Measurements from ENCODE around the gene RAET1L. TPM values are rescaled to one million over a fixed set of nuclear protein-coding genes. Genes with fewer than 3 reads are reported as not detected.
"Not testable (repeated sequence)": the region's sequence is repeated elsewhere in the genome, so short reads cannot be mapped to it uniquely, and the experiment has no call there.

The RAET1L gene
- total RNA-seq, 4 donors from 2014 or later, result not detected

DNA sequence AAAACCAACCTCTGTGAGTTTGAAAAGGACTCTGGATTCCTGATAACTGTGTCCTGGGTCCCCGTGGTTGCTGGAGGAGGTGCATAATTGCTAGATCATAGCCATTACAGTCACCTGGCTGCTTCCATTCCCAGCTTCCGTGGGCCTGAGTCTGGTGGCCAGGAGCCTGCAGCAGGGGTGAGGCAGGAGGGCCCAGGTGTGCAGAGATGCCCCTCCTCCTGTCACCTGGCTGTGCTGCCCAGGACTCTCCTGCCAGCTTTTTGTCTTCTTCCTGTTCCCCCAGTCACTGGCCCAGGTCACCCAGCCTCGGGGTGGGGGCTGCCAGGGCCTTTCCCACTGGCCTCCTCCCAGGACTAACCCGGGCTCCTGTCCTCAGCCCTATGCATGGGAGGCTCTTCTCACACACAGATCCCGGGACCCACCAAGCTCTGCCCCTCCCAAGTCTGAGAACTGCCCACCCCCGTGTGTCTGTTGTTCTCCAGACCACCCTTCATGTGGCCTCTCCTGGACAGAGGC lies 30.0 kb downstream of the RAET1L start:
- intact Hi-C loops (cut with DNase I; ENCODE audit: low total_unique reads), result no loop called here
- H3K27me3 ChIP-seq, result peaks cover 97% of the 10 kb centered on the region

DNA sequence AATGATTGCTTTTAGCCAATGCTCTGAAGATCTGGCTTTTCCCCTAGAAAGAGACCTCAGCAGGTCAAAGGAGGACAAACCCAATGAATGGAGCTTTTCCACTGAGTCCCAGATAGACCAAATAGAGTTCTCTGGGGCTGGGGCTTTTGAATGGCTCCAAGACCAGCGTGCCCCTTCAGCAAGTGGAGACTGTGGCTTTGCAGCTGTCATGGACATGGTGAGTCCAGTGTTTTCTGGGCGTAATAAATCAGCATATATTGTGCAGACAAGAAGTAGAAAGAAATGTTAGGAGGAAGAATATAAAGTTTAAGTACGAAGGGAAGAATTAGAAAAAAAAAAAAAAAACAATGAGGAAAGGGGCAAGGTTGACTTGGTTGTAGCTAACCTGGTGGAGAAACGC lies 33.5 kb downstream of the RAET1L start:
- Histone ChIP-seq H3K27me3 (peaks cover 100% of the 10 kb centered on the region), H3K36me3 (no peaks in the 10 kb centered on the region), H3K9me3 (peaks cover 0 to 10% of the 10 kb centered on the region in 2 donors), H3K27ac (no peak overlapping the region), H3K4me1 (peaks cover 10 to 21% (median 14%) of the 10 kb centered on the region in 4 donors), H3K4me3 (no peak overlapping the region)
- DNase-seq, result no peak
- in situ Hi-C loops (cut with MboI; ENCODE audit: low pct_ligation_motif_present in 1 of 4, low pct_unique_long_range_greater_than_20kb in 1 of 4, low sequenced_read_pairs in 3 of 4) (loop anchor here in 2 of 4 donors (10.0 kb wide), 1 partner anchor 47 kb away; the partner anchor contains the start of gene ULBP2 (in 2 of the 2)), intact Hi-C loops (cut with DNase I; ENCODE audit: low total_unique reads) (no loop called here)
- WGBS, 2 donors (ENCODE audit: low coverage in 1 of 2), result 34 to 40% methylated on average over 1 to 4 of the region's 4 CpGs
- TF ChIP-seq POLR2A (IDR thresholded peaks at IDR 0.05), result no peak

More for the DNA sequence above, 30.0 kb downstream of the RAET1L start:
- H3K9me3 ChIP-seq, result no peaks in the 10 kb centered on the region
- DNase-seq, result no peak
- peaks cover 7 to 12% (median 10%) of the 10 kb centered on the region in 4 donors for H3K4me1 ChIP-seq
- TF ChIP-seq, protein P1, sequence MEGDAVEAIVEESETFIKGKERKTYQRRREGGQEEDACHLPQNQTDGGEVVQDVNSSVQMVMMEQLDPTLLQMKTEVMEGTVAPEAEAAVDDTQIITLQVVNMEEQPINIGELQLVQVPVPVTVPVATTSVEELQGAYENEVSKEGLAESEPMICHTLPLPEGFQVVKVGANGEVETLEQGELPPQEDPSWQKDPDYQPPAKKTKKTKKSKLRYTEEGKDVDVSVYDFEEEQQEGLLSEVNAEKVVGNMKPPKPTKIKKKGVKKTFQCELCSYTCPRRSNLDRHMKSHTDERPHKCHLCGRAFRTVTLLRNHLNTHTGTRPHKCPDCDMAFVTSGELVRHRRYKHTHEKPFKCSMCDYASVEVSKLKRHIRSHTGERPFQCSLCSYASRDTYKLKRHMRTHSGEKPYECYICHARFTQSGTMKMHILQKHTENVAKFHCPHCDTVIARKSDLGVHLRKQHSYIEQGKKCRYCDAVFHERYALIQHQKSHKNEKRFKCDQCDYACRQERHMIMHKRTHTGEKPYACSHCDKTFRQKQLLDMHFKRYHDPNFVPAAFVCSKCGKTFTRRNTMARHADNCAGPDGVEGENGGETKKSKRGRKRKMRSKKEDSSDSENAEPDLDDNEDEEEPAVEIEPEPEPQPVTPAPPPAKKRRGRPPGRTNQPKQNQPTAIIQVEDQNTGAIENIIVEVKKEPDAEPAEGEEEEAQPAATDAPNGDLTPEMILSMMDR (IDR thresholded peaks at IDR 0.05), result no peak
- no peak for TF ChIP-seq EP300 (IDR thresholded peaks at IDR 0.05; ENCODE audit: low read depth)
- no peak for TF ChIP-seq POLR2AphosphoS5 (IDR thresholded peaks at IDR 0.05)
- TF ChIP-seq POLR2A (IDR thresholded peaks at IDR 0.05), result no peak
- in situ Hi-C loops (cut with MboI; ENCODE audit: low pct_ligation_motif_present in 1 of 4, low pct_unique_long_range_greater_than_20kb in 1 of 4, low sequenced_read_pairs in 3 of 4), result loop anchor here in 2 of 4 donors (10.0 kb wide), 1 partner anchor 50 kb away; the partner anchor contains the start of gene ULBP2 (in 2 of the 2)
- no peak overlapping the region for H3K4me3 ChIP-seq
- H3K36me3 ChIP-seq, result no peaks in the 10 kb centered on the region
- no peak overlapping the region for H3K27ac ChIP-seq
- 59% methylated on average over 6 of the region's 6 CpGs; no CpG with 5 or more reads in 1 of the 2 donors for WGBS, 2 donors (ENCODE audit: low coverage in 1 of 2)

DNA sequence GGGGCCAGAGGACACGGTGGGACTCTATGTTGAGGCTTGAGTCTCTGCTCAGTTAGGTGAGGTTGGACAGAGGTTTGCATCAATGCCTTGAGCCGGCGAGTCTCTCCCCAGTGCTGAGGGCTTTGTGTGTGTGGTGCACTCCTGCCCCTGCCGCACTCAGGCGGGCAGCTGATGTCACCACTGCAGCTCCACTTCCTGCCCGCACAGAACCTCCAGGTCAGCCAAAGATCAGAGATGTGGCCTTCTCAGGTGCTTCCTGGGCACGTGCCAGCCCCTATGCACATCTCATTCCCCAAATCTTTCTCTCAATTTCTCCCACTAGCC lies 33.9 kb downstream of the RAET1L start:
- in situ Hi-C loops (cut with MboI; ENCODE audit: low pct_ligation_motif_present in 1 of 4, low pct_unique_long_range_greater_than_20kb in 1 of 4, low sequenced_read_pairs in 3 of 4), result loop anchor here in 2 of 4 donors (10.0 kb wide), 1 partner anchor 47 kb away; the partner anchor contains the start of gene ULBP2 (in 2 of the 2)
- DNase-seq; H3K36me3 ChIP-seq; H3K27ac ChIP-seq; H3K9me3 ChIP-seq; intact Hi-C loops (cut with DNase I; ENCODE audit: low total_unique reads): not testable (repeated sequence)
- Histone ChIP-seq H3K27me3 (peaks cover 100% of the 10 kb centered on the region), H3K4me3 (peak overlapping the region in 1 of 4 donors; percentile 34), H3K4me1 (peaks cover 10 to 21% (median 14%) of the 10 kb centered on the region in 4 donors)
- WGBS, 2 donors (ENCODE audit: low coverage in 1 of 2), result 0% methylated on average over 1 to 7 of the region's 7 CpGs

DNA sequence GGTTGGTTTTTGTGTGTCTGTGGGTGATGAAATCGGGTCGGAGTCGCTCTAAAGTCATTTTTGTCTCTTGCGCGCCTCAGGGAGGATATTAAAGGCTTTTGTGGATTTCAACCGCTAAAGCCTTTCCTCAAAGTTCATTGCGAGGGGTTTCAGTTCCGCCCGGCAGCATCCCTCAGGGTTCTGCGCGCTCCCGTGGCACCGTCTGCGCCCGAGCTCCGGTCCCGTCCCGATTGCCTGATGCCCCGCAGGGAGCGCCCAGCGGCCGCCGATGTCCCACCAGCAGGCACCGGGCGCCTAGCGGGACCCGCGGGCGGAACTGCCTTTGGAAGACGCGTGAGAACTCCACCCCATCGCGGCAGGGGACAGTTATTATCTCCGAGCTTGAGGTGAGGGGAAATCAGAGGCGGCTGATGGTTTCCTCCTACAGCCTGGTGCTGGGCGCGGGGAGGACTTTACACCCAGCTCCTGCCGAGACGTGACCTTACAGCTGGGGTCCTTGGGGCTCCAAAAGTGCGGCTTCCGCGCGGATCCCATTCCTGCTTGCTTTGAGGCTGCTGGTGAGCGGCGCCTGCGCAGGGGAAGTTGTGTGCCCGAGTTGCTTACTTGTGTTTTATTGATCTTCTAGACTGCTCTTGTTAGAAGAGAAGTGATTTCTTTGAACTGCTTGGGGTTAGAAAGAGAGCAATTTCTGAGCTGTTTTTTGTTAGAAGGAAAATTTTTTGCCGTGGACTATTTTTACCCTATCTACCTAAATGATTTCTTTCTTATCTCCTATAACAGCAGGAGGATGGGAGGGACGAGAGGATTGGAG lies 34.5 kb downstream of the RAET1L start:
- intact Hi-C loops (cut with DNase I; ENCODE audit: low total_unique reads) (no loop called here), in situ Hi-C loops (cut with MboI; ENCODE audit: low pct_ligation_motif_present in 1 of 4, low pct_unique_long_range_greater_than_20kb in 1 of 4, low sequenced_read_pairs in 3 of 4) (loop anchor here in 2 of 4 donors (10.0 kb wide), 1 partner anchor 46 kb away; the partner anchor contains the start of gene ULBP2 (in 2 of the 2))
- peaks cover 0 to 10% of the 10 kb centered on the region in 2 donors for H3K9me3 ChIP-seq
- TF ChIP-seq EP300 (IDR thresholded peaks at IDR 0.05; ENCODE audit: low read depth) (no peak), POLR2A (IDR thresholded peaks at IDR 0.05) (no peak), POLR2AphosphoS5 (IDR thresholded peaks at IDR 0.05) (no peak)
- TF ChIP-seq, protein P1 (IDR thresholded peaks at IDR 0.05), result no peak
- no peak overlapping the region for H3K27ac ChIP-seq
- 1 to 2% methylated on average over 11 to 49 of the region's 49 CpGs for WGBS, 2 donors (ENCODE audit: low coverage in 1 of 2)
- no peaks in the 10 kb centered on the region for H3K36me3 ChIP-seq
- peaks cover 10 to 21% (median 14%) of the 10 kb centered on the region in 4 donors for H3K4me1 ChIP-seq
- peak overlapping the region in 2 of 4 donors; percentile 15 to 34 for H3K4me3 ChIP-seq
- DNase-seq, result no peak
- peaks cover 100% of the 10 kb centered on the region for H3K27me3 ChIP-seq

DNA sequence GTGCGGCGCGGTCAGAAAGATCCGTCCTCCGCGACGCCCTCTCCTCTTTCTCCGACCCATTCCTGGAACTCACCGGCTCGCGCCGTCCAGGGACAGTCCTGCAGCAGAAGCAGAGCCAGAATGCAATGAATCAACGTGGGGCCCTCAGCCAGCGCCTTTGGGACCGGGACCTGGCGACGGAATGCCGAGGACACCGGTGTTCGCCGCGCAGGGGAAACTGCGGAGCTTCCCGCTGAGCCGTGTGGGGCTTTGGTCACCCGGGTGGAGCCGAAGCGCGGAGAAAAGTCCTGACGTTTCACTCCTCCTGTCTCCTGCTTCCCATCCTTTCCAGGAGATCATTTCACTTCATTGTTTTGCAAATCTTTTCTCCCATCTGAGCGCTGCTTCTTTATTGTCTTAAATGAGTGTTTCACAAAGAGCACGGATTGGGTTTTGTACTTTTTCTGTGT lies 35.1 kb downstream of the RAET1L start:
- intact Hi-C loops (cut with DNase I; ENCODE audit: low total_unique reads), result no loop called here
- Histone ChIP-seq H3K36me3 (no peaks in the 10 kb centered on the region), H3K27ac (no peak overlapping the region), H3K4me3 (peak overlapping the region in 1 of 4 donors; percentile 34), H3K27me3 (peaks cover 100% of the 10 kb centered on the region), H3K9me3 (peaks cover 0 to 10% of the 10 kb centered on the region in 2 donors), H3K4me1 (peaks cover 10 to 21% (median 14%) of the 10 kb centered on the region in 4 donors)
- WGBS, 2 donors (ENCODE audit: low coverage in 1 of 2), result 0 to 3% methylated on average over 2 to 26 of the region's 32 CpGs
- no peak for DNase-seq
- in situ Hi-C loops (cut with MboI; ENCODE audit: low pct_ligation_motif_present in 1 of 4, low pct_unique_long_range_greater_than_20kb in 1 of 4, low sequenced_read_pairs in 3 of 4), result loop anchor here in 2 of 4 donors (10.0 kb wide), 1 partner anchor 45 kb away; the partner anchor contains the start of gene ULBP2 (in 2 of the 2)
- TF ChIP-seq EP300 (IDR thresholded peaks at IDR 0.05; ENCODE audit: low read depth), result no peak
